Activated T-cell treated with anti-CD3 and anti-CD28 coated beads for 24 hours (primary cell): ENCODE measurements around the gene OR51B2.

Experiments
- DNase-seq: peaks from one replicate; pipeline ENCODE4 v3.0.0-alpha.2; 2020; ENCODE audit warnings: low read depth

The OR51B2 gene

GRCh38 chr11:5283882-5284281, 40.2 kb downstream of the OR51B2 start:
- no peak for DNase-seq

GRCh38 chr11:5283086-5283485, 41.0 kb downstream of the OR51B2 start:
- DNase-seq = no peak

GRCh38 chr11:5282628-5283027, 41.5 kb downstream of the OR51B2 start:
- DNase-seq = no peak

- DNase-seq = no peak
These were observed 42.5 kb downstream of the OR51B2 start for GRCh38 chr11:5281596-5281995.

- no peak for DNase-seq
These were observed 43.5 kb downstream of the OR51B2 start for GRCh38 chr11:5280582-5281102.

GRCh38 chr11:5279471-5280090, 44.5 kb downstream of the OR51B2 start:
- DNase-seq = no peak

GRCh38 chr11:5277807-5278382, 46.2 kb downstream of the OR51B2 start:
- DNase-seq = no peak

- no peak for DNase-seq
These were observed 47.4 kb downstream of the OR51B2 start for GRCh38 chr11:5276697-5277096.

- no peak for DNase-seq
These were observed 48.6 kb downstream of the OR51B2 start for GRCh38 chr11:5275369-5276110.

GRCh38 chr11:5274395-5274794, 49.7 kb downstream of the OR51B2 start:
- no peak for DNase-seq
